WTC11 (cell line): ENCODE data around the gene CYP20A1. TPM values are rescaled to one million over a fixed set of nuclear protein-coding genes. Genes with fewer than 3 reads are reported as not detected.

ENCODE experiments used
- ATF1 ChIP-seq: sonication (generic); formaldehyde crosslinking; IDR thresholded peaks from 2 replicates; pipeline ENCODE4 v1.8.1; 2023; ENCODE audit warnings: mild to moderate bottlenecking, moderate library complexity, missing genetic modification reagents
- CREB1 ChIP-seq: sonication (generic); formaldehyde crosslinking; IDR thresholded peaks from 2 replicates; pipeline ENCODE4 v1.8.0; 2023; ENCODE audit warnings: mild to moderate bottlenecking, missing genetic modification reagents
- ETV6 ChIP-seq: sonication (generic); formaldehyde crosslinking; IDR thresholded peaks from 2 replicates; pipeline ENCODE4 v1.8.1; 2022; ENCODE audit warnings: mild to moderate bottlenecking, missing genetic modification reagents
- FOXK1 ChIP-seq: sonication (generic); formaldehyde crosslinking; IDR thresholded peaks from 2 replicates; pipeline ENCODE4 v1.8.0; 2022; ENCODE audit warnings: mild to moderate bottlenecking, moderate library complexity, missing genetic modification reagents
- HMGA2 ChIP-seq: fragments of 250-450 bp; sonication (Bioruptor Pico); IDR thresholded peaks from 2 replicates; pipeline ENCODE4 v1.4.0; 2021; ENCODE audit warnings: mild to moderate bottlenecking, moderate library complexity
- HMGXB4 ChIP-seq: sonication (generic); formaldehyde crosslinking; IDR thresholded peaks from 2 replicates; pipeline ENCODE4 v1.8.1; 2023; ENCODE audit warnings: mild to moderate bottlenecking, moderate library complexity, missing genetic modification reagents
- JAZF1 ChIP-seq: fragments of 250-450 bp; sonication (Bioruptor Pico); IDR thresholded peaks from 2 replicates; pipeline ENCODE4 v1.9.0; 2021; ENCODE audit warnings: moderate library complexity, mild to moderate bottlenecking, inconsistent platforms
- MAX ChIP-seq: sonication (generic); formaldehyde crosslinking; IDR thresholded peaks from 2 replicates; pipeline ENCODE4 v1.8.0; 2022; ENCODE audit warnings: mild to moderate bottlenecking, missing genetic modification reagents
- MXD4 ChIP-seq: fragments of 250-450 bp; sonication (Bioruptor Pico); IDR thresholded peaks from 2 replicates; pipeline ENCODE4 v1.8.0; 2021; ENCODE audit warnings: mild to moderate bottlenecking, moderate library complexity, borderline replicate concordance
- PRRX2 ChIP-seq: fragments of 250-450 bp; sonication (Bioruptor Pico); IDR thresholded peaks from 2 replicates; pipeline ENCODE4 v1.8.0; 2021; ENCODE audit warnings: mild to moderate bottlenecking
- RELA ChIP-seq: sonication (generic); formaldehyde crosslinking; IDR thresholded peaks from 2 replicates; pipeline ENCODE4 v1.8.1; 2022; ENCODE audit warnings: missing genetic modification reagents, mild to moderate bottlenecking, borderline replicate concordance
- STAT6 ChIP-seq: sonication (generic); formaldehyde crosslinking; conservative IDR thresholded peaks from 2 replicates; pipeline ENCODE4 v1.8.1; 2023; ENCODE audit warnings: mild to moderate bottlenecking, low read depth, missing genetic modification reagents, moderate library complexity
- TEAD1 ChIP-seq: sonication (generic); formaldehyde crosslinking; IDR thresholded peaks from 2 replicates; pipeline ENCODE4 v1.8.0; 2022; ENCODE audit warnings: mild to moderate bottlenecking, missing genetic modification reagents
- ZNF138 ChIP-seq: sonication (generic); formaldehyde crosslinking; conservative IDR thresholded peaks from 2 replicates; pipeline ENCODE4 v1.8.1; 2022; ENCODE audit warnings: mild to moderate bottlenecking, moderate library complexity, missing genetic modification reagents
- ZNF219 ChIP-seq: sonication (generic); formaldehyde crosslinking; IDR thresholded peaks from 2 replicates; pipeline ENCODE4 v1.8.0; 2023; ENCODE audit warnings: missing genetic modification reagents, mild to moderate bottlenecking, borderline replicate concordance
- ZNF317 ChIP-seq: sonication (generic); formaldehyde crosslinking; IDR thresholded peaks from 2 replicates; pipeline ENCODE4 v1.8.1; 2023; ENCODE audit warnings: low read depth, mild to moderate bottlenecking, moderate library complexity, missing genetic modification reagents, borderline replicate concordance
- ZNF396 ChIP-seq: fragments of 250-450 bp; sonication (Bioruptor Pico); IDR thresholded peaks from 2 replicates; pipeline ENCODE4 v1.8.0; 2021; ENCODE audit warnings: mild to moderate bottlenecking, moderate library complexity, borderline replicate concordance
- ZNF423 ChIP-seq: fragments of 250-450 bp; sonication (Bioruptor Pico); IDR thresholded peaks from 2 replicates; pipeline ENCODE4 v2.1.2; 2022; ENCODE audit warnings: mild to moderate bottlenecking, moderate library complexity
- total RNA-seq: library from RNA; stranded (reverse); gene quantifications from 3 replicates; pipeline ENCODE4 v1.2.3, GENCODE V29; 2021
- TF ChIP-seq, protein P1 (sequence below): sonication (generic); formaldehyde crosslinking; IDR thresholded peaks from 2 replicates; pipeline ENCODE4 v1.8.1; 2023; ENCODE audit warnings: mild to moderate bottlenecking, missing genetic modification reagents, moderate library complexity
- TF ChIP-seq, protein P2 (sequence below): sonication (generic); formaldehyde crosslinking; IDR thresholded peaks from 2 replicates; pipeline ENCODE4 v1.8.1; 2022; ENCODE audit warnings: low read depth, missing genetic modification reagents, borderline replicate concordance
- TF ChIP-seq, protein P3 (sequence below): sonication (generic); formaldehyde crosslinking; IDR thresholded peaks from 2 replicates; pipeline ENCODE4 v1.8.0; 2023; ENCODE audit warnings: missing genetic modification reagents, mild to moderate bottlenecking, borderline replicate concordance
- TF ChIP-seq, protein P4 (sequence below): fragments of 250-450 bp; sonication (Bioruptor Pico); IDR thresholded peaks from 2 replicates; pipeline ENCODE4 v1.9.0; 2021; ENCODE audit warnings: mild to moderate bottlenecking

The CYP20A1 gene
- total RNA-seq, 1 experiment from 2014 or later: 13.5 TPM

GRCh38 chr2:203327901-203328759 is 89.3 kb downstream of the CYP20A1 start, which contains the start of gene ABI2 (continued):
- TF ChIP-seq STAT6 (CRISPR knock-in tag): no peak
- no peak for TF ChIP-seq ATF1
- TF ChIP-seq ZNF138 (CRISPR knock-in tag): 0 out of 2 replicates have a peak, but pooled peaks have one; percentile 66
- no peak for TF ChIP-seq TEAD1 (CRISPR knock-in tag)
- TF ChIP-seq, protein P1, sequence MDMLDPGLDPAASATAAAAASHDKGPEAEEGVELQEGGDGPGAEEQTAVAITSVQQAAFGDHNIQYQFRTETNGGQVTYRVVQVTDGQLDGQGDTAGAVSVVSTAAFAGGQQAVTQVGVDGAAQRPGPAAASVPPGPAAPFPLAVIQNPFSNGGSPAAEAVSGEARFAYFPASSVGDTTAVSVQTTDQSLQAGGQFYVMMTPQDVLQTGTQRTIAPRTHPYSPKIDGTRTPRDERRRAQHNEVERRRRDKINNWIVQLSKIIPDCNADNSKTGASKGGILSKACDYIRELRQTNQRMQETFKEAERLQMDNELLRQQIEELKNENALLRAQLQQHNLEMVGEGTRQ (CRISPR knock-in tag): peak; percentile 44
- TF ChIP-seq, protein P2, sequence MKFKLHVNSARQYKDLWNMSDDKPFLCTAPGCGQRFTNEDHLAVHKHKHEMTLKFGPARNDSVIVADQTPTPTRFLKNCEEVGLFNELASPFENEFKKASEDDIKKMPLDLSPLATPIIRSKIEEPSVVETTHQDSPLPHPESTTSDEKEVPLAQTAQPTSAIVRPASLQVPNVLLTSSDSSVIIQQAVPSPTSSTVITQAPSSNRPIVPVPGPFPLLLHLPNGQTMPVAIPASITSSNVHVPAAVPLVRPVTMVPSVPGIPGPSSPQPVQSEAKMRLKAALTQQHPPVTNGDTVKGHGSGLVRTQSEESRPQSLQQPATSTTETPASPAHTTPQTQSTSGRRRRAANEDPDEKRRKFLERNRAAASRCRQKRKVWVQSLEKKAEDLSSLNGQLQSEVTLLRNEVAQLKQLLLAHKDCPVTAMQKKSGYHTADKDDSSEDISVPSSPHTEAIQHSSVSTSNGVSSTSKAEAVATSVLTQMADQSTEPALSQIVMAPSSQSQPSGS: no peak
- no peak for TF ChIP-seq ZNF396 (CRISPR knock-in tag)
- no peak for TF ChIP-seq PRRX2 (CRISPR knock-in tag)
- no peak for TF ChIP-seq ZNF219
- TF ChIP-seq ZNF423 (CRISPR knock-in tag): peak; percentile 65
- TF ChIP-seq, protein P3, sequence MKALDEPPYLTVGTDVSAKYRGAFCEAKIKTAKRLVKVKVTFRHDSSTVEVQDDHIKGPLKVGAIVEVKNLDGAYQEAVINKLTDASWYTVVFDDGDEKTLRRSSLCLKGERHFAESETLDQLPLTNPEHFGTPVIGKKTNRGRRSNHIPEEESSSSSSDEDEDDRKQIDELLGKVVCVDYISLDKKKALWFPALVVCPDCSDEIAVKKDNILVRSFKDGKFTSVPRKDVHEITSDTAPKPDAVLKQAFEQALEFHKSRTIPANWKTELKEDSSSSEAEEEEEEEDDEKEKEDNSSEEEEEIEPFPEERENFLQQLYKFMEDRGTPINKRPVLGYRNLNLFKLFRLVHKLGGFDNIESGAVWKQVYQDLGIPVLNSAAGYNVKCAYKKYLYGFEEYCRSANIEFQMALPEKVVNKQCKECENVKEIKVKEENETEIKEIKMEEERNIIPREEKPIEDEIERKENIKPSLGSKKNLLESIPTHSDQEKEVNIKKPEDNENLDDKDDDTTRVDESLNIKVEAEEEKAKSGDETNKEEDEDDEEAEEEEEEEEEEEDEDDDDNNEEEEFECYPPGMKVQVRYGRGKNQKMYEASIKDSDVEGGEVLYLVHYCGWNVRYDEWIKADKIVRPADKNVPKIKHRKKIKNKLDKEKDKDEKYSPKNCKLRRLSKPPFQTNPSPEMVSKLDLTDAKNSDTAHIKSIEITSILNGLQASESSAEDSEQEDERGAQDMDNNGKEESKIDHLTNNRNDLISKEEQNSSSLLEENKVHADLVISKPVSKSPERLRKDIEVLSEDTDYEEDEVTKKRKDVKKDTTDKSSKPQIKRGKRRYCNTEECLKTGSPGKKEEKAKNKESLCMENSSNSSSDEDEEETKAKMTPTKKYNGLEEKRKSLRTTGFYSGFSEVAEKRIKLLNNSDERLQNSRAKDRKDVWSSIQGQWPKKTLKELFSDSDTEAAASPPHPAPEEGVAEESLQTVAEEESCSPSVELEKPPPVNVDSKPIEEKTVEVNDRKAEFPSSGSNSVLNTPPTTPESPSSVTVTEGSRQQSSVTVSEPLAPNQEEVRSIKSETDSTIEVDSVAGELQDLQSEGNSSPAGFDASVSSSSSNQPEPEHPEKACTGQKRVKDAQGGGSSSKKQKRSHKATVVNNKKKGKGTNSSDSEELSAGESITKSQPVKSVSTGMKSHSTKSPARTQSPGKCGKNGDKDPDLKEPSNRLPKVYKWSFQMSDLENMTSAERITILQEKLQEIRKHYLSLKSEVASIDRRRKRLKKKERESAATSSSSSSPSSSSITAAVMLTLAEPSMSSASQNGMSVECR (CRISPR knock-in tag): peak; percentile 81; the same call in 1 of the 2 replicates
- TF ChIP-seq CREB1: no peak; the same call in 1 of the 2 replicates
- TF ChIP-seq ETV6 (CRISPR knock-in tag): no peak
- TF ChIP-seq ZNF317: no peak
- TF ChIP-seq, protein P4, sequence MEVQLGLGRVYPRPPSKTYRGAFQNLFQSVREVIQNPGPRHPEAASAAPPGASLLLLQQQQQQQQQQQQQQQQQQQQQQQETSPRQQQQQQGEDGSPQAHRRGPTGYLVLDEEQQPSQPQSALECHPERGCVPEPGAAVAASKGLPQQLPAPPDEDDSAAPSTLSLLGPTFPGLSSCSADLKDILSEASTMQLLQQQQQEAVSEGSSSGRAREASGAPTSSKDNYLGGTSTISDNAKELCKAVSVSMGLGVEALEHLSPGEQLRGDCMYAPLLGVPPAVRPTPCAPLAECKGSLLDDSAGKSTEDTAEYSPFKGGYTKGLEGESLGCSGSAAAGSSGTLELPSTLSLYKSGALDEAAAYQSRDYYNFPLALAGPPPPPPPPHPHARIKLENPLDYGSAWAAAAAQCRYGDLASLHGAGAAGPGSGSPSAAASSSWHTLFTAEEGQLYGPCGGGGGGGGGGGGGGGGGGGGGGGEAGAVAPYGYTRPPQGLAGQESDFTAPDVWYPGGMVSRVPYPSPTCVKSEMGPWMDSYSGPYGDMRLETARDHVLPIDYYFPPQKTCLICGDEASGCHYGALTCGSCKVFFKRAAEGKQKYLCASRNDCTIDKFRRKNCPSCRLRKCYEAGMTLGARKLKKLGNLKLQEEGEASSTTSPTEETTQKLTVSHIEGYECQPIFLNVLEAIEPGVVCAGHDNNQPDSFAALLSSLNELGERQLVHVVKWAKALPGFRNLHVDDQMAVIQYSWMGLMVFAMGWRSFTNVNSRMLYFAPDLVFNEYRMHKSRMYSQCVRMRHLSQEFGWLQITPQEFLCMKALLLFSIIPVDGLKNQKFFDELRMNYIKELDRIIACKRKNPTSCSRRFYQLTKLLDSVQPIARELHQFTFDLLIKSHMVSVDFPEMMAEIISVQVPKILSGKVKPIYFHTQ: no peak
- no peak for TF ChIP-seq JAZF1 (CRISPR knock-in tag)
- TF ChIP-seq HMGA2 (CRISPR knock-in tag): no peak
- TF ChIP-seq HMGXB4: peak; percentile 13; the same call in 1 of the 2 replicates
- TF ChIP-seq MAX (CRISPR knock-in tag): peak; percentile 51
- no peak for TF ChIP-seq MXD4 (CRISPR knock-in tag)
- peak; percentile 41; the same call in 1 of the 2 replicates for TF ChIP-seq FOXK1 (CRISPR knock-in tag)
- peak; percentile 39; the same call in 1 of the 2 replicates for TF ChIP-seq RELA
